DND-41 (cell line): Measurements from ENCODE around the gene AFF3.
"Not testable (repeated sequence)": the region's sequence is repeated elsewhere in the genome, so short reads cannot be mapped to it uniquely, and the experiment has no call there.

Source experiments
- ATAC-seq: fragments of 200-7000 bp; cut with Tn5 transposase; 3 replicates; pipeline ENCODE4 v1.9.1; 2021; ENCODE audit warnings: low read depth; ENCODE audit not compliant: insufficient read depth
- DNase-seq: peaks from one replicate; pipeline ENCODE4 v3.0.0-alpha.2; 2020
- H2AFZ ChIP-seq: 2 replicates; pipeline ENCODE4 v1.6.0; 2012; ENCODE audit warnings: low read depth, low read length
- H3K27ac ChIP-seq: 2 replicates; pipeline ENCODE4 v1.5.1; 2012; ENCODE audit warnings: low read length, inconsistent platforms
- H3K27me3 ChIP-seq: fragments of 200-600 bp; sonication (generic); 2 replicates; pipeline ENCODE4 v1.6.0; 2012; ENCODE audit warnings: low read length, mild to moderate bottlenecking, inconsistent platforms; ENCODE audit not compliant: insufficient read depth, poor library complexity
- H3K36me3 ChIP-seq: 2 replicates; pipeline ENCODE4 v1.5.1; 2012; ENCODE audit warnings: low read length, inconsistent platforms; ENCODE audit not compliant: insufficient read depth
- H3K4me1 ChIP-seq: 2 replicates; pipeline ENCODE4 v1.5.1; 2012; ENCODE audit warnings: mild to moderate bottlenecking, low read length; ENCODE audit not compliant: insufficient read depth
- H3K4me2 ChIP-seq: 2 replicates; pipeline ENCODE4 v1.6.0; 2012; ENCODE audit warnings: mild to moderate bottlenecking, moderate library complexity, low read length, inconsistent platforms; ENCODE audit not compliant: insufficient read depth
- H3K4me3 ChIP-seq, 2 experiments: fragments of 200-600 bp in 1 of 2; shearing (Covaris generic) in 1 of 2; 2 replicates each; pipeline ENCODE4 v1.5.1; 2012 to 2016; ENCODE audit warnings: inconsistent platforms in 2 of 2, low read length in 2 of 2, mild to moderate bottlenecking in 2 of 2, low read depth in 1 of 2, moderate library complexity in 1 of 2
- H3K79me2 ChIP-seq: 2 replicates; pipeline ENCODE4 v1.6.0; 2012; ENCODE audit warnings: low read length, inconsistent platforms; ENCODE audit not compliant: insufficient read depth
- H3K9ac ChIP-seq: 2 replicates; pipeline ENCODE4 v1.6.0; 2012; ENCODE audit warnings: low read depth, mild to moderate bottlenecking, inconsistent platforms, low read length, moderate library complexity
- H3K9me3 ChIP-seq: 2 replicates; pipeline ENCODE4 v1.5.1; 2012; ENCODE audit warnings: low read length, moderate library complexity, mild to moderate bottlenecking, inconsistent platforms; ENCODE audit not compliant: insufficient read depth, severe bottlenecking
- H4K20me1 ChIP-seq: 2 replicates; pipeline ENCODE4 v1.6.0; 2012; ENCODE audit warnings: low read length; ENCODE audit not compliant: insufficient read depth
- EZH2 ChIP-seq: IDR thresholded peaks from 3 replicates; pipeline ENCODE4 v1.6.1; 2012; ENCODE audit warnings: borderline replicate concordance, low read depth, mild to moderate bottlenecking, moderate library complexity, low read length, inconsistent platforms; ENCODE audit not compliant: severe bottlenecking
- TF ChIP-seq, protein P1 (sequence below): IDR thresholded peaks from 2 replicates; pipeline ENCODE4 v1.5.1; 2012; ENCODE audit warnings: borderline replicate concordance, low read length, moderate library complexity, mild to moderate bottlenecking; ENCODE audit not compliant: poor library complexity, severe bottlenecking; ENCODE audit errors: extremely low read depth

The AFF3 gene

DNA sequence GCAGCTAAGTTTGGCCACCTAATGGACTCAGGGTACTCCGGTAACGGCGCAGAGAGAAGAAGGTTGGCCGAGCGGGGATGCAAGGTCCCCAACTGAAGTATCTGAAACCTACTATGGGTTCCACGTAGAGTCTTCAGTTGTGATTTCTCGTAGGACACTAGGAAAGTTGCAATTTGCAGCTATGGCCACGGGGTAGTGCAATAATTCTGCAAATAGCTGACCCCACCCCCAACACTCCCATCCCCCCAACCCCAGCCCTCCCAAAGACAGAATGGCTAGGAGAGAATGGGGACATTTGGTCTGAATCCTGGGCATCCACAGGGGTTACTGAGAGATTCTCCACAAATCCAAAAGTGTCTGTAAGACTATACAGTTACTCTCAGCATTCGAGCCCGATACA, 46.5 kb downstream of the AFF3 start:
- not testable (repeated sequence) for H3K27me3 ChIP-seq, H3K9me3 ChIP-seq, DNase-seq, H2AFZ ChIP-seq, H3K4me2 ChIP-seq, H3K4me3 ChIP-seq, H3K27ac ChIP-seq, H4K20me1 ChIP-seq, H3K79me2 ChIP-seq, H3K36me3 ChIP-seq, H3K4me1 ChIP-seq, ATAC-seq, H3K9ac ChIP-seq

DNA sequence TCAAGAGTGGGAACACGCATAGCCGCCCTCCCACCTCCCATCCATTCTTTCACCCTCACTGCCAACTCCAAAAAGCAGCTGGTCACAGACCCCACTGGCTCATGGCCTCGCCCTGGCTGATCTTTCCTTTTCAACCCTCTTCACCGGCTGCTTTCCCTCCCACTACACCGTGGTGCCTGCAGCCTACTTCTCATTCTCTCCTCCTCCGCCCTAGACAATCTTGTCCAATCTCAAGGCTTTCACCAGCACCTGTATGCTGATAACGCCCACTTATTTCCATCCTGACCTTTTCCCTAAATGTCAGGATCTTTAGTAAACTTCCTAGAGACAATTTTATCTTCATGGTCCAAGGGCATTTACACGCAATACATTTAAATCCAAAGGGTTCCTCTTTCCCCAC, 50.6 kb downstream of the AFF3 start:
- H3K36me3 ChIP-seq, H3K9ac ChIP-seq, H3K4me3 ChIP-seq, ATAC-seq, H4K20me1 ChIP-seq, H3K4me2 ChIP-seq, H3K27ac ChIP-seq, H3K4me1 ChIP-seq, H3K27me3 ChIP-seq, DNase-seq, H3K9me3 ChIP-seq, H3K79me2 ChIP-seq, H2AFZ ChIP-seq: not testable (repeated sequence)

GRCh38 chr2:100085744-100086143, 56.6 kb downstream of the AFF3 start:
- H3K9me3 ChIP-seq, H3K4me2 ChIP-seq, H3K27me3 ChIP-seq, H3K9ac ChIP-seq, H3K4me1 ChIP-seq, H3K4me3 ChIP-seq, H3K27ac ChIP-seq, H2AFZ ChIP-seq, H3K36me3 ChIP-seq, H3K79me2 ChIP-seq, DNase-seq, ATAC-seq, H4K20me1 ChIP-seq: not testable (repeated sequence)

GRCh38 chr2:100083421-100084216, 58.8 kb downstream of the AFF3 start:
- H4K20me1 ChIP-seq, H3K27me3 ChIP-seq, H3K4me3 ChIP-seq, H3K79me2 ChIP-seq, H3K9ac ChIP-seq, H3K4me1 ChIP-seq, H2AFZ ChIP-seq, H3K4me2 ChIP-seq, ATAC-seq, H3K36me3 ChIP-seq, H3K27ac ChIP-seq, H3K9me3 ChIP-seq, DNase-seq: not testable (repeated sequence)

- ATAC-seq, H3K27ac ChIP-seq, H2AFZ ChIP-seq, H3K79me2 ChIP-seq, H3K36me3 ChIP-seq, H3K4me3 ChIP-seq, H4K20me1 ChIP-seq, DNase-seq, H3K9me3 ChIP-seq, H3K9ac ChIP-seq, H3K27me3 ChIP-seq, H3K4me2 ChIP-seq, H3K4me1 ChIP-seq: not testable (repeated sequence)
Observed at GRCh38 chr2:100082302-100082978, 60.0 kb downstream of the AFF3 start.

GRCh38 chr2:100077935-100078334, 64.5 kb downstream of the AFF3 start:
- no peaks in the 10 kb centered on the region for H4K20me1 ChIP-seq
- peaks cover 8% of the 10 kb centered on the region for H3K4me1 ChIP-seq
- H3K9ac ChIP-seq: no peak overlapping the region
- H3K36me3 ChIP-seq: peaks cover 5% of the 10 kb centered on the region; the same call in 1 of the 2 replicates
- no peak overlapping the region for H3K4me3 ChIP-seq
- H3K79me2 ChIP-seq: no peaks in the 10 kb centered on the region; the same call in 1 of the 2 replicates
- TF ChIP-seq, protein P1, sequence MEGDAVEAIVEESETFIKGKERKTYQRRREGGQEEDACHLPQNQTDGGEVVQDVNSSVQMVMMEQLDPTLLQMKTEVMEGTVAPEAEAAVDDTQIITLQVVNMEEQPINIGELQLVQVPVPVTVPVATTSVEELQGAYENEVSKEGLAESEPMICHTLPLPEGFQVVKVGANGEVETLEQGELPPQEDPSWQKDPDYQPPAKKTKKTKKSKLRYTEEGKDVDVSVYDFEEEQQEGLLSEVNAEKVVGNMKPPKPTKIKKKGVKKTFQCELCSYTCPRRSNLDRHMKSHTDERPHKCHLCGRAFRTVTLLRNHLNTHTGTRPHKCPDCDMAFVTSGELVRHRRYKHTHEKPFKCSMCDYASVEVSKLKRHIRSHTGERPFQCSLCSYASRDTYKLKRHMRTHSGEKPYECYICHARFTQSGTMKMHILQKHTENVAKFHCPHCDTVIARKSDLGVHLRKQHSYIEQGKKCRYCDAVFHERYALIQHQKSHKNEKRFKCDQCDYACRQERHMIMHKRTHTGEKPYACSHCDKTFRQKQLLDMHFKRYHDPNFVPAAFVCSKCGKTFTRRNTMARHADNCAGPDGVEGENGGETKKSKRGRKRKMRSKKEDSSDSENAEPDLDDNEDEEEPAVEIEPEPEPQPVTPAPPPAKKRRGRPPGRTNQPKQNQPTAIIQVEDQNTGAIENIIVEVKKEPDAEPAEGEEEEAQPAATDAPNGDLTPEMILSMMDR: no peak
- TF ChIP-seq EZH2: no peak
- H3K4me2 ChIP-seq: no peak overlapping the region
- no peaks in the 10 kb centered on the region for H3K9me3 ChIP-seq
- ATAC-seq (no peak), DNase-seq (no peak)
- no peak overlapping the region for H3K27ac ChIP-seq
- no peak overlapping the region for H2AFZ ChIP-seq
- no peaks in the 10 kb centered on the region for H3K27me3 ChIP-seq
